AG08395 (cell line): ENCODE data around the gene OASL.
A peak's percentile ranks its signal among the peaks of the same experiment; 100 is the strongest.
"Not testable (repeated sequence)": the region's sequence is repeated elsewhere in the genome, so short reads cannot be mapped to it uniquely, and the experiment has no call there.

ENCODE experiments used
- DNase-seq: peaks from one replicate; pipeline ENCODE4 v3.0.0; 2012; ENCODE audit warnings: mixed read lengths, low spot score

OASL gene

DNA sequence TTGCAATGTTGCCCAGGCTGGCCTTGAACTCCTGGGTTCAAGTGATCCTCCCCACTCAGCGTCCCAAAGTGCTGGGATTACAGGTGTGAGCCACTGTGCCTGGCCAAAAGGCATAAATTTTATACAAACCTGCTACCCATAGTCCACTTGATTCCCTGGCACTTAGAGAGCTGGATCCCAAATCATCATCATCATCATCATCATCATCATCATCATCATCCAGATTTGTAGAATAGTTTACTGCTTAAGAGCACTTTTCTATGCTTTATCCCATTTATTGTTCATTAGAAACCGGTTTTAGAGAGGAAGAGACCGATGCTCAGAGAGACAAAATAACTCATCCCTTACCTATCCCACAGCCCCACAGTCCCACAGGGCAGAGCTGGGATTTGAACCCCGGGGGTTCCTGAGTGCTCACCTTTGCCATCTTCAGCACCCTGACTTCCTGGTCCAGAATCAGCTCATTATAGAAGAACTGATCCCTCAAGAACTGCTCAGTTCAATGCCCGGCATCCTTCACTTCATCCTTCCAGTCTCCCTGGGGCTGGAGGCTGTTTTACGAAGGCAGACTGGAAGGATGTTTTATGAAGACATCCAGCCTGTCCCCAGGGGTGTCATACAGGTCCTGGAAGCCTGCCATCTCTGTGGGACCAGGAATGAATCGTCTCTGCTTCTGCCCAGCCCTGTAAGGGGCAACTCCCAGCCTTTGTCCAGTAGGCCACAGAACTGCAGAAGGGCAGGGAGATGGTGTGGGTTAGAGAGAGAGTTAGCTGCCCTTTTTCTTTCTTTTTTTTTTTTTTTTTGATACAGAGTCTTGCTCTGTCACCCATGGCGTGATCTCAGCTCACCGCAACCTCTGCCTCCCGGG lies 20.2 kb upstream of the OASL start:
- DNase-seq: no peak

GRCh38 chr12:121057794-121058193 lies 18.7 kb upstream of the OASL start:
- DNase-seq: no peak

GRCh38 chr12:121053706-121054105 lies 14.7 kb upstream of the OASL start:
- no peak for DNase-seq

DNA sequence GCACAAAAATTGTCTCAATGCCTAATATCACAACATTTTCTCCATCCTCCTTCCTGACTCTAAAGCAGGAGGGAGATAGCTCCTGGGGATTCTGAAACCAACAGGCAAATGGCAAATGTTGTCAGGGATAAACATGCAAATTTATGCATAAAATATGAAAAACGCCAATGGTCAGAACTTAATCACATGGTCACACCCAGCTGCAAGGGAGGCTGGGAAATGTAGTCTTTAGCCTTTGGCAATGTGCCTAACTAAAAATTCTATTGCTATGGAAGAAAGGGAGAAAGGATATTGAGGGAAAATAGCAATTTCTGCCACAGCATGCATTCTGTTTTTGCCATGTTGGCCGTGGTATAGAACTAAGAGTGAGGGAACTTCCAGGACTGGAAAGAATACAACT lies 11.7 kb upstream of the OASL start:
- no peak for DNase-seq

GRCh38 chr12:121048442-121048841 lies 9.4 kb upstream of the OASL start:
- no peak for DNase-seq

- not testable (repeated sequence) for DNase-seq
These were observed 8.4 kb upstream of the OASL start for GRCh38 chr12:121047400-121047799.

- no peak for DNase-seq
These were observed 4.0 kb upstream of the OASL start for GRCh38 chr12:121043067-121043466.

- peak; percentile 94 for DNase-seq
These were observed 2.2 kb downstream of the OASL start for GRCh38 chr12:121036810-121037326.

GRCh38 chr12:121034616-121035305 lies 4.3 kb downstream of the OASL start:
- DNase-seq: no peak

DNA sequence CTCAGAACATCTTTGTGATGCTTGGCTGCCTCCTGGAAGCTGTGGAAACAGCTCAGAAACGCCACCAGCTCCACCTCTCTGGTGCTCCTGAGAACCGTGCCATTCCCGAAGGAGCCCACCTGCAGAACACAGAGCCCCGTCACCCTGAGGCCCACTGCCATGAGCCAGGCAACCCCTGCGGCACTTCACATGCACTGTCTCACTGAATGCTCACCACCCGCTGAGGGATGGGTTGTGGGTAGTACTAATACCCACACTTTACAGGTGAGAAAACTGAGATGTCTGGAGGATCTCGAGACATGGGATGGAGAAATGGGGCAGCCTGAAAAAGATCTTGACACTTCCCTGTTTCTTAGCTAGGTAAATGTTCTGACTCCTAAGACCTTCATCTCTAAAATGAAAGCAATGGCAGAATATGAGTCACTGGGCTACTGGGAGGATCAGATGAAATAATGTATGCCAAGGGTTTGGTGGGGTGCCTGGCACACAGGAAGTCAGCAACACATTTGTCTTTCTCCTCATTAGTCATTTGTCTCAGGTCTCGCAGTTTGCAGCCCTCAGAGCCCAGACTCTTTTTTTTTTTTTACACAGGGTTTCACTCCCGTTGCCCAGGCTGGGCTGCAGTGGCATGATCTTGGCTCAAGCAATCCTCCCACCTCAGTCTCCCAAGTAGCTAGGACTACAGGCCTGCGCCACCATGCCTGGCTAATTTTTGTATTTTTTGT lies 5.3 kb downstream of the OASL start:
- peak; percentile 36 for DNase-seq

GRCh38 chr12:121030576-121031212 lies 8.4 kb downstream of the OASL start:
- DNase-seq: no peak

DNA sequence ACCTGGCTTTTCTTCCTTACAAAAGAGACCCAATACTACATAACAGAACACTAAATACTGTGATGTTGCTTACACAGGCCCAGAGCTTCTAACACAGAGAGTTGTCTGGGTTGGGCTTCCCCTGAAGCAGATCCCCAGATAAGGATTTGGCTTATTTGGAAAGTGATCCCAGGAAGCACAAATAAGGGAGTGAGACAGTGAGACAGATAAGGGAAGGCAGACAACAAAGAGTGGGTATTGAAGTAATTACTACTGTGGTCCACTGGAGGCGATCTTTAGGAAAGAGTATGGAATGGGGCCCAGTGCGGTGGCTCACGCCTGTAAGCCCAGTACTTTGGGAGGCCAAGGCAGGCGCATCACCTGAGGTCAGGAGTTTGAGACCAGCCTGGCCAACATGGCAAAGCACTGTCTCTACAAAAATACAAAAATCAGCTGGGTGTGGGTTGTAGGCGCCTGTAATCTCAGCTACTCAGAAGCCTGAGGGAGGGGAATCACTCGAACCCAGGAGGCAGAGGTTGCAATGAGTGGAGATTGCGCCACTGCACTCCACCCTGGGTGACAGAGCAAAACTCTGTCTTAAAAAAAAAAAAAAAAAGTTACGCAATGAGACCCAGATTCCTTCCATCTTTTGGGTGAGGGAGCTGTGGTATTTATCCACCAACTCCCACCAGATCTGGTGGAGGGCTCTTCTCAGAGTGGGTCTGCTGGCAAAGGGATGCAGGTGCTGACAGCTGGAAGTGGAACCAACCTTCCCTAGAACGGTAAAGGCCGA lies 12.6 kb downstream of the OASL start:
- DNase-seq: no peak

DNA sequence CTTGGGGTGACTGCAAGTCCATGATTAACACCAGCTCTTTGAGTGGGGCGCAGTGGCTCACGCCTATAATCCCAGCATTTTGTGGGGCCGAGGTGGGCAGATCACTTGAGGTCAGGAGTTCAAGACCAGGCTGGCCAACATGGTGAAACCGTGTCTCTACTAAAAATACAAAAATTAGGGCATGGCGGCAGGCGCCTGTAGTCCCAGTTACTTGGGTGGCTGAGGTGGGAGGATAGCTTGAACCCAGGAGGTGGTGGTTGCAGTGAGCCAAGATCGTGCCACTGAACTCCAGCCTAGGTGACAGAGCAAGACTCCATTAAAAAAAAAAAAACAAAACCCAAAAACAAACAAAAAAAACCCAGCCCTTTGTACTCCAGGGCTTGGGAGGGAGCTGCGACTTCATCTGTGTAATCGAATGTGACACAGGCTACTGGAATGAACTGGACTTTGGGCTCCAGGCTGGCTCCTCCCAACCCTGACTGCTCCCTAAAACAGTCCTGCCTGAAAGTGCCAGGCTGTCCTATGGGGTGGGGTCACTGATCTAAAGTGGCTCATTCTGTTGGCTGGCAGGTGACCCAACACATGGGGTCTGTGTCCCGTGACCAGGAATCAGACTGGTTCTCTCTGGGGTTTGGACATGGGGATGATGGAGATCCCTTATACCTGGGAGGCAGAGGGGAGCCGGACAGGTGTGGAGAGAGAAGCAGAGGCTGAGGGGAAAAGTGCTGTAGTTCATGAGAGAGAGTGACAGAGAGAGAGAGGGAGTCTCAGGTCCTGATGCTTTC lies 13.4 kb downstream of the OASL start:
- no peak for DNase-seq

DNA sequence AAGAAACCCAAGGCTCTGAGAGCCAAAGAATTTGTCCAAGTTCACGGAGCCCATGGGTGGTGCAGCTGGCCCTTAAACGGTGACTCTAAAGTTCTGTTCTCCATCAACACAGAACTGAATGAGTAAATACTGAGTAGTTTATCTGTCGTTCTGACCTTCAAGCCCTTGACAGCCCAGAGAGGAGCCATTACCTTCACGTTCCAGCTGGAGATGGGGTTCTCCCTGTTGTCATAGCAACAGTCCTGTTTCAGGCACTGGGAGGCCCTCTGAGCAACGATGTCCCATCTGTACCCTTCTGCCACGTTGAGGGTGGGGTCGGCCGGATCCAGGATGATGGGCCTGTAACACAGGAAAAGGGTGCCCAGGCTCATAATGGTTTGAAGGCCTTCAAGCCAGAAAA lies 15.2 kb downstream of the OASL start:
- no peak for DNase-seq

- no peak for DNase-seq
These were observed 16.3 kb downstream of the OASL start for GRCh38 chr12:121022713-121023112.

DNA sequence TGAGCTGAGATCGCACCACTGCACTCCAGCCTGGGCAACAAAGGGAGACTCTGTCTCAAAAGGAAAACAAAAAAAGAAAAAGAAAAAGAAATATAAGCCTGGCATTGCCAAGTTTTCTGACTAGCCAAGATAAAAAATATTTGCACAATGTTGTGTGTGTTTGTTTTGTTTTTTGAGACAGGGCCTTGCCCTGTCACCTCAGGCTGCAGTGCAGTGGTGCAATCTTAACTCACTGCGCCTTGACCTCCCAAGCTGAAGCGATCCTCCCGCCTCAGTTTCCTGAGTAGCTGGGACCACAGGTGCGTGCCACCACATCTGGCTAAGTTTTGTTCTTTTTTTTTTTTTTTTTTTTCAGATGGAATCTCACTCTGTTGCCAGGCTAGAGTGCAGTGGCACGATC lies 17.3 kb downstream of the OASL start:
- DNase-seq: no peak

DNA sequence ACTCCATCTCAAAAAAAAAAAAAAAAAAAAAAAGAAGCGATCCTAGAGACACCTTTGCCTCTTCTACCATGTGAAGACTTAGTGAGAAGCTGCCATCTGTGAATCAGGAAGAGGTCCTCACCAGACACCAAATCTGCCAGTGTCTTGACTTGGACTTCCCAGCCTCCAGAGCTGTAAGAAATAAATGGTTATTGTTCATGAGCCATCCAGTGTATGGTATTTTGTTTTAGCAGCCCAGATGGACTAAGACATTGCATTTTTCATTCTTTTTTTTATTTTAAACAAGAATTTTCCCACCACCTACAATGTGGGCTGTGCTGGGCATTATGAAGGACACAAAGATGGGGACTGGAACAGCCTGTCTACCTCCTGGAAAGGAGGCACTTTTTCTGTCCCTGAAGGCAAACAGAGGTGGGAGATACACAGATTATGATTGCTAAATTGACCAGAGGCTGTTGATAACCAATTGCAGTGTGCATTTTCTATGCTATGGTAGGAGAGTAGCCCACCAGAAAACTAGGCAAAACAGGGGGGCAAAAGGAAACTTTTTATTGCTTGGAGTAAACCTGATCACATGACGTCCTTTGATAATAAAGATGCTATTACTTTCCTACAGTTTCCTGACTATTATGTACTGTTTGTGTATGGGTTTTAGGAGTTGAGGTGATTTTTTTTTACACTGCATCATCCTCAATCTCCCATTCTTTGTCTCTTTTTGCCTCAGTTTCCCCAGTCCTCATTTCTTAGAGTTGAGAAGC lies 20.0 kb downstream of the OASL start:
- no peak for DNase-seq

- no peak for DNase-seq
These were observed 21.0 kb downstream of the OASL start for GRCh38 chr12:121017966-121018491.
